ENCODE measurements around the gene PTPRR.
"Not testable (repeated sequence)": the region's sequence is repeated elsewhere in the genome, so short reads cannot be mapped to it uniquely, and the experiment has no call there.

The PTPRR gene

GRCh38 chr12:70842136-70842535 is 78.4 kb downstream of the PTPRR start:
- in situ Hi-C loops (cut with MboI; ENCODE audit: low sequenced_read_pairs), result no loop called here

- in situ Hi-C loops (cut with MboI; ENCODE audit: low sequenced_read_pairs), result no loop called here
Observed at GRCh38 chr12:70840656-70841350, 79.7 kb downstream of the PTPRR start.

- in situ Hi-C loops (cut with MboI; ENCODE audit: low sequenced_read_pairs), result no loop called here
Observed at GRCh38 chr12:70839544-70839943, 81.0 kb downstream of the PTPRR start.

GRCh38 chr12:70838127-70838526 is 82.4 kb downstream of the PTPRR start:
- in situ Hi-C loops (cut with MboI; ENCODE audit: low sequenced_read_pairs), result no loop called here

GRCh38 chr12:70837026-70837425 is 83.5 kb downstream of the PTPRR start:
- in situ Hi-C loops (cut with MboI; ENCODE audit: low sequenced_read_pairs), result no loop called here

GRCh38 chr12:70835948-70836347 is 84.6 kb downstream of the PTPRR start:
- in situ Hi-C loops (cut with MboI; ENCODE audit: low sequenced_read_pairs), result no loop called here

- in situ Hi-C loops (cut with MboI; ENCODE audit: low sequenced_read_pairs), result no loop called here
Observed at GRCh38 chr12:70831543-70831942, 89.0 kb downstream of the PTPRR start.

- in situ Hi-C loops (cut with MboI; ENCODE audit: low sequenced_read_pairs), result no loop called here
Observed at GRCh38 chr12:70830221-70831061, 90.1 kb downstream of the PTPRR start.

- in situ Hi-C loops (cut with MboI; ENCODE audit: low sequenced_read_pairs), result no loop called here
Observed at GRCh38 chr12:70829070-70829469, 91.5 kb downstream of the PTPRR start.

- in situ Hi-C loops (cut with MboI; ENCODE audit: low sequenced_read_pairs), result no loop called here
Observed at GRCh38 chr12:70828351-70828750, 92.2 kb downstream of the PTPRR start.

GRCh38 chr12:70826156-70826555 is 94.4 kb downstream of the PTPRR start:
- in situ Hi-C loops (cut with MboI; ENCODE audit: low sequenced_read_pairs), result no loop called here

- in situ Hi-C loops (cut with MboI; ENCODE audit: low sequenced_read_pairs), result no loop called here
Observed at GRCh38 chr12:70824511-70824910, 96.0 kb downstream of the PTPRR start.

- in situ Hi-C loops (cut with MboI; ENCODE audit: low sequenced_read_pairs), result no loop called here
Observed at GRCh38 chr12:70823182-70823976, 97.2 kb downstream of the PTPRR start.

GRCh38 chr12:70822412-70822811 is 98.1 kb downstream of the PTPRR start:
- in situ Hi-C loops (cut with MboI; ENCODE audit: low sequenced_read_pairs), result no loop called here

GRCh38 chr12:70815971-70816391 is 104.6 kb downstream of the PTPRR start:
- in situ Hi-C loops (cut with MboI; ENCODE audit: low sequenced_read_pairs), result no loop called here

GRCh38 chr12:70815056-70815455 is 105.5 kb downstream of the PTPRR start:
- in situ Hi-C loops (cut with MboI; ENCODE audit: low sequenced_read_pairs), result no loop called here

GRCh38 chr12:70813559-70813958 is 107.0 kb downstream of the PTPRR start:
- in situ Hi-C loops (cut with MboI; ENCODE audit: low sequenced_read_pairs), result no loop called here

GRCh38 chr12:70812136-70812535 is 108.4 kb downstream of the PTPRR start:
- in situ Hi-C loops (cut with MboI; ENCODE audit: low sequenced_read_pairs), result no loop called here

GRCh38 chr12:70809887-70810286 is 110.7 kb downstream of the PTPRR start:
- in situ Hi-C loops (cut with MboI; ENCODE audit: low sequenced_read_pairs), result no loop called here

GRCh38 chr12:70807993-70808392 is 112.5 kb downstream of the PTPRR start:
- in situ Hi-C loops (cut with MboI; ENCODE audit: low sequenced_read_pairs), result not testable (repeated sequence)

GRCh38 chr12:70806827-70807226 is 113.7 kb downstream of the PTPRR start:
- in situ Hi-C loops (cut with MboI; ENCODE audit: low sequenced_read_pairs), result no loop called here
